ENCODE measurements around the gene GRWD1. TPM values are rescaled to one million over a fixed set of nuclear protein-coding genes. Genes with fewer than 3 reads are reported as not detected.
A peak's percentile ranks its signal among the peaks of the same experiment; 100 is the strongest.

The GRWD1 gene
- total RNA-seq, 1 donor from 2014 or later = 34.0 TPM

- Mint-ChIP-seq H3K27me3 (ENCODE audit: low read depth) (no peaks in the 10 kb centered on the region), H3K4me3 (no peak overlapping the region), H3K9me3 (no peaks in the 10 kb centered on the region), H3K4me1 (peaks cover 2% of the 10 kb centered on the region), H3K36me3 (no peaks in the 10 kb centered on the region), H3K27ac (no peak overlapping the region)
- DNase-seq (ENCODE audit: low spot score in 2 of 2, unreplicated experiment in 2 of 2) = no peak
- TF ChIP-seq CTCF (IDR thresholded peaks at IDR 0.05; ENCODE audit: unreplicated experiment) = no peak
These were observed 39.9 kb upstream of the GRWD1 start for GRCh38 chr19:48405850-48406249.

GRCh38 chr19:48413879-48414587, 31.8 kb upstream of the GRWD1 start:
- Mint-ChIP-seq H3K36me3 (peaks cover 2% of the 10 kb centered on the region), H3K27me3 (ENCODE audit: low read depth) (no peaks in the 10 kb centered on the region), H3K4me3 (peak overlapping the region; percentile 76), H3K9me3 (no peaks in the 10 kb centered on the region), H3K4me1 (peaks cover 17% of the 10 kb centered on the region), H3K27ac (peak overlapping the region; percentile 90)
- no peak for DNase-seq (ENCODE audit: low spot score in 2 of 2, unreplicated experiment in 2 of 2)
- no peak for TF ChIP-seq CTCF (IDR thresholded peaks at IDR 0.05; ENCODE audit: unreplicated experiment)

- Mint-ChIP-seq H3K36me3 (peaks cover 2% of the 10 kb centered on the region), H3K27me3 (ENCODE audit: low read depth) (no peaks in the 10 kb centered on the region), H3K9me3 (no peaks in the 10 kb centered on the region), H3K4me3 (no peak overlapping the region), H3K4me1 (peaks cover 19% of the 10 kb centered on the region), H3K27ac (no peak overlapping the region)
- DNase-seq (ENCODE audit: low spot score in 2 of 2, unreplicated experiment in 2 of 2) = no peak
- TF ChIP-seq CTCF (IDR thresholded peaks at IDR 0.05; ENCODE audit: unreplicated experiment) = no peak
These were observed 30.4 kb upstream of the GRWD1 start for GRCh38 chr19:48415395-48415794.

GRCh38 chr19:48415806-48416221, 30.0 kb upstream of the GRWD1 start:
- Mint-ChIP-seq H3K36me3 (peaks cover 2% of the 10 kb centered on the region), H3K27ac (no peak overlapping the region), H3K4me1 (peaks cover 19% of the 10 kb centered on the region), H3K4me3 (no peak overlapping the region), H3K9me3 (no peaks in the 10 kb centered on the region), H3K27me3 (ENCODE audit: low read depth) (no peaks in the 10 kb centered on the region)
- TF ChIP-seq CTCF (IDR thresholded peaks at IDR 0.05; ENCODE audit: unreplicated experiment) = no peak
- DNase-seq (ENCODE audit: low spot score in 2 of 2, unreplicated experiment in 2 of 2) = no peak

GRCh38 chr19:48417421-48417820, 28.4 kb upstream of the GRWD1 start:
- Mint-ChIP-seq H3K4me3 (no peak overlapping the region), H3K4me1 (peaks cover 19% of the 10 kb centered on the region), H3K36me3 (peaks cover 4% of the 10 kb centered on the region), H3K27me3 (ENCODE audit: low read depth) (no peaks in the 10 kb centered on the region), H3K27ac (no peak overlapping the region), H3K9me3 (no peaks in the 10 kb centered on the region)
- DNase-seq (ENCODE audit: low spot score in 2 of 2, unreplicated experiment in 2 of 2) = no peak
- no peak for TF ChIP-seq CTCF (IDR thresholded peaks at IDR 0.05; ENCODE audit: unreplicated experiment)

Data from mesothelial cell of epicardium (in vitro differentiated cells).